ENCODE measurements around the gene INVS. TPM values are rescaled to one million over a fixed set of nuclear protein-coding genes. Genes with fewer than 3 reads are reported as not detected.

Gene INVS
- total RNA-seq, 4 donors from 2014 or later, result 8.3 to 14.4 (median 10.8) TPM

GRCh38 chr9:100190339-100190738 lies 91.3 kb downstream of the INVS start:
- DNase-seq (ENCODE audit: low spot score in 2 of 2), result no peak
- TF ChIP-seq POLR2A (IDR thresholded peaks at IDR 0.05), result no peak
- TF ChIP-seq CTCF (IDR thresholded peaks at IDR 0.05), result no peak
- WGBS, 2 donors, result 96% methylated on average over 2 of the region's 2 CpGs
- H3K4me3 ChIP-seq (ENCODE audit: low read depth, poor library complexity, severe bottlenecking), result no peak overlapping the region
- intact Hi-C loops (cut with DNase I; ENCODE audit: low total_unique reads), result no loop called here

GRCh38 chr9:100191264-100191663 lies 92.2 kb downstream of the INVS start:
- no peak for TF ChIP-seq POLR2A (IDR thresholded peaks at IDR 0.05)
- no peak for TF ChIP-seq CTCF (IDR thresholded peaks at IDR 0.05)
- no peak overlapping the region for H3K4me3 ChIP-seq (ENCODE audit: low read depth, poor library complexity, severe bottlenecking)
- no peak for DNase-seq (ENCODE audit: low spot score in 2 of 2)
- intact Hi-C loops (cut with DNase I; ENCODE audit: low total_unique reads), result no loop called here

GRCh38 chr9:100193078-100193477 lies 94.0 kb downstream of the INVS start:
- H3K4me3 ChIP-seq (ENCODE audit: low read depth, poor library complexity, severe bottlenecking), result no peak overlapping the region
- no peak for DNase-seq (ENCODE audit: low spot score in 2 of 2)
- intact Hi-C loops (cut with DNase I; ENCODE audit: low total_unique reads), result no loop called here
- WGBS, 2 donors, result 98 to 99% methylated on average over 3 of the region's 3 CpGs
- TF ChIP-seq POLR2A (IDR thresholded peaks at IDR 0.05), result no peak
- TF ChIP-seq CTCF (IDR thresholded peaks at IDR 0.05), result no peak

- no peak for DNase-seq (ENCODE audit: low spot score in 2 of 2)
- WGBS, 2 donors, result 89 to 95% methylated on average over 3 of the region's 3 CpGs
- intact Hi-C loops (cut with DNase I; ENCODE audit: low total_unique reads), result no loop called here
- no peak for TF ChIP-seq CTCF (IDR thresholded peaks at IDR 0.05)
- TF ChIP-seq POLR2A (IDR thresholded peaks at IDR 0.05), result no peak
- H3K4me3 ChIP-seq (ENCODE audit: low read depth, poor library complexity, severe bottlenecking), result no peak overlapping the region
Measured at GRCh38 chr9:100196215-100196614, 97.2 kb downstream of the INVS start.

- 83 to 86% methylated on average over 1 of the region's 1 CpG for WGBS, 2 donors
- no peak overlapping the region for H3K4me3 ChIP-seq (ENCODE audit: low read depth, poor library complexity, severe bottlenecking)
- no peak for DNase-seq (ENCODE audit: low spot score in 2 of 2)
- intact Hi-C loops (cut with DNase I; ENCODE audit: low total_unique reads), result no loop called here
- TF ChIP-seq POLR2A (IDR thresholded peaks at IDR 0.05) (no peak), CTCF (IDR thresholded peaks at IDR 0.05) (no peak)
Measured at GRCh38 chr9:100196828-100197227, 97.8 kb downstream of the INVS start.

- no peak overlapping the region for H3K4me3 ChIP-seq (ENCODE audit: low read depth, poor library complexity, severe bottlenecking)
- intact Hi-C loops (cut with DNase I; ENCODE audit: low total_unique reads), result no loop called here
- no peak for DNase-seq (ENCODE audit: low spot score in 2 of 2)
- TF ChIP-seq CTCF (IDR thresholded peaks at IDR 0.05) (no peak), POLR2A (IDR thresholded peaks at IDR 0.05) (no peak)
Measured at GRCh38 chr9:100197553-100197952, 98.5 kb downstream of the INVS start.
